ENCODE results near the gene ZNF804A. TPM values are rescaled to one million over a fixed set of nuclear protein-coding genes. Genes with fewer than 3 reads are reported as not detected.

ZNF804A gene
- total RNA-seq, 2 donors from 2014 or later, result 0.14 to 0.68 TPM

GRCh38 chr2:184780384-184780783, 182.1 kb downstream of the ZNF804A start:
- no peaks in the 10 kb centered on the region for H3K27me3 ChIP-seq (replicated peaks; ENCODE audit: insufficient read depth)
- no peak overlapping the region for H3K4me3 ChIP-seq
- H3K4me1 ChIP-seq (ENCODE audit: control insufficient read depth in 1 of 2, low read depth in 2 of 2), result no peaks in the 10 kb centered on the region
- ATAC-seq (ENCODE audit: insufficient number of reproducible peaks, low FRiP score, low read depth) (no peak), DNase-seq (ENCODE audit: low spot score) (no peak)
- no peaks in the 10 kb centered on the region for H3K36me3 ChIP-seq
- no peak overlapping the region for H3K27ac ChIP-seq
- TF ChIP-seq, protein P1, sequence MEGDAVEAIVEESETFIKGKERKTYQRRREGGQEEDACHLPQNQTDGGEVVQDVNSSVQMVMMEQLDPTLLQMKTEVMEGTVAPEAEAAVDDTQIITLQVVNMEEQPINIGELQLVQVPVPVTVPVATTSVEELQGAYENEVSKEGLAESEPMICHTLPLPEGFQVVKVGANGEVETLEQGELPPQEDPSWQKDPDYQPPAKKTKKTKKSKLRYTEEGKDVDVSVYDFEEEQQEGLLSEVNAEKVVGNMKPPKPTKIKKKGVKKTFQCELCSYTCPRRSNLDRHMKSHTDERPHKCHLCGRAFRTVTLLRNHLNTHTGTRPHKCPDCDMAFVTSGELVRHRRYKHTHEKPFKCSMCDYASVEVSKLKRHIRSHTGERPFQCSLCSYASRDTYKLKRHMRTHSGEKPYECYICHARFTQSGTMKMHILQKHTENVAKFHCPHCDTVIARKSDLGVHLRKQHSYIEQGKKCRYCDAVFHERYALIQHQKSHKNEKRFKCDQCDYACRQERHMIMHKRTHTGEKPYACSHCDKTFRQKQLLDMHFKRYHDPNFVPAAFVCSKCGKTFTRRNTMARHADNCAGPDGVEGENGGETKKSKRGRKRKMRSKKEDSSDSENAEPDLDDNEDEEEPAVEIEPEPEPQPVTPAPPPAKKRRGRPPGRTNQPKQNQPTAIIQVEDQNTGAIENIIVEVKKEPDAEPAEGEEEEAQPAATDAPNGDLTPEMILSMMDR (IDR thresholded peaks at IDR 0.05), result no peak
- no peaks in the 10 kb centered on the region for H3K9me3 ChIP-seq

- Histone ChIP-seq H3K9me3 (no peaks in the 10 kb centered on the region), H3K27ac (no peak overlapping the region), H3K4me1 (ENCODE audit: control insufficient read depth in 1 of 2, low read depth in 2 of 2) (no peaks in the 10 kb centered on the region), H3K27me3 (replicated peaks; ENCODE audit: insufficient read depth) (no peaks in the 10 kb centered on the region), H3K36me3 (no peaks in the 10 kb centered on the region), H3K4me3 (no peak overlapping the region)
- TF ChIP-seq, protein P1 (IDR thresholded peaks at IDR 0.05), result no peak
- DNase-seq (ENCODE audit: low spot score), result no peak
- ATAC-seq (ENCODE audit: insufficient number of reproducible peaks, low FRiP score, low read depth), result no peak
Measured at GRCh38 chr2:184780944-184781343, 182.6 kb downstream of the ZNF804A start.

GRCh38 chr2:184783576-184783975, 185.2 kb downstream of the ZNF804A start:
- TF ChIP-seq, protein P1 (IDR thresholded peaks at IDR 0.05), result no peak
- H3K4me3 ChIP-seq, result no peak overlapping the region
- ATAC-seq (ENCODE audit: insufficient number of reproducible peaks, low FRiP score, low read depth), result no peak
- DNase-seq (ENCODE audit: low spot score), result no peak
- H3K9me3 ChIP-seq, result no peaks in the 10 kb centered on the region
- H3K27me3 ChIP-seq (replicated peaks; ENCODE audit: insufficient read depth), result no peaks in the 10 kb centered on the region
- H3K36me3 ChIP-seq, result no peaks in the 10 kb centered on the region
- H3K27ac ChIP-seq, result no peak overlapping the region
- H3K4me1 ChIP-seq (ENCODE audit: control insufficient read depth in 1 of 2, low read depth in 2 of 2), result no peaks in the 10 kb centered on the region

- TF ChIP-seq, protein P1 (IDR thresholded peaks at IDR 0.05), result no peak
- H3K36me3 ChIP-seq, result no peaks in the 10 kb centered on the region
- H3K9me3 ChIP-seq, result no peaks in the 10 kb centered on the region
- H3K27me3 ChIP-seq (replicated peaks; ENCODE audit: insufficient read depth), result no peaks in the 10 kb centered on the region
- DNase-seq (ENCODE audit: low spot score), result no peak
- H3K4me3 ChIP-seq, result no peak overlapping the region
- H3K4me1 ChIP-seq (ENCODE audit: control insufficient read depth in 1 of 2, low read depth in 2 of 2), result no peaks in the 10 kb centered on the region
- ATAC-seq (ENCODE audit: insufficient number of reproducible peaks, low FRiP score, low read depth), result no peak
- no peak overlapping the region for H3K27ac ChIP-seq
Measured at GRCh38 chr2:184793176-184793575, 194.8 kb downstream of the ZNF804A start.

DNA sequence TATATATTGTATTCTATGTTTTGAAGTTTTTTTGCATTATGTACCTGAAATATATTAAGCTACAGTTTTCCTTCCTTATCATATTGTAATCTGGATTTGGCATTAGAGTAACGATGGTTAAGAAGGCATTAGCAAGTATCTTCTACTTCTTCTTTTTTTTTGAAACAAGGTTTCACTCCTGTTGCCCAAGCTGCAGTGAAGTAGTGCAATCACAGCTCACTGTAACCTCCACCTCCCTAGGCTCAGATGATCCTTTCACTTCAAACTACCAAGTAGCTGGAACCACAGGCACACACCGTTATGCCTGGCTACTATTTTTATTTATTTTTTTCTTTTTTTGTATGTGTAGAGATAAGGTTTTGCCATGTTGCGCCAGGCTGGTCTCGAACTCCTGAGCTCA, 201.1 kb downstream of the ZNF804A start:
- TF ChIP-seq, protein P1 (IDR thresholded peaks at IDR 0.05), result no peak
- no peak for ATAC-seq (ENCODE audit: insufficient number of reproducible peaks, low FRiP score, low read depth)

More for the DNA sequence above, 201.1 kb downstream of the ZNF804A start:
- no peaks in the 10 kb centered on the region for H3K27me3 ChIP-seq (replicated peaks; ENCODE audit: insufficient read depth)
- H3K27ac ChIP-seq, result no peak overlapping the region
- no peaks in the 10 kb centered on the region for H3K4me1 ChIP-seq (ENCODE audit: control insufficient read depth in 1 of 2, low read depth in 2 of 2)
- no peak for DNase-seq (ENCODE audit: low spot score)
- H3K36me3 ChIP-seq, result no peaks in the 10 kb centered on the region
- no peak overlapping the region for H3K4me3 ChIP-seq
- no peaks in the 10 kb centered on the region for H3K9me3 ChIP-seq
